ENCODE data around the gene ECI1. TPM values are rescaled to one million over a fixed set of nuclear protein-coding genes. Genes with fewer than 3 reads are reported as not detected.
A peak's percentile ranks its signal among the peaks of the same experiment; 100 is the strongest.

Gene ECI1
- total RNA-seq, 1 donor from 2014 or later = 72.9 TPM

DNA sequence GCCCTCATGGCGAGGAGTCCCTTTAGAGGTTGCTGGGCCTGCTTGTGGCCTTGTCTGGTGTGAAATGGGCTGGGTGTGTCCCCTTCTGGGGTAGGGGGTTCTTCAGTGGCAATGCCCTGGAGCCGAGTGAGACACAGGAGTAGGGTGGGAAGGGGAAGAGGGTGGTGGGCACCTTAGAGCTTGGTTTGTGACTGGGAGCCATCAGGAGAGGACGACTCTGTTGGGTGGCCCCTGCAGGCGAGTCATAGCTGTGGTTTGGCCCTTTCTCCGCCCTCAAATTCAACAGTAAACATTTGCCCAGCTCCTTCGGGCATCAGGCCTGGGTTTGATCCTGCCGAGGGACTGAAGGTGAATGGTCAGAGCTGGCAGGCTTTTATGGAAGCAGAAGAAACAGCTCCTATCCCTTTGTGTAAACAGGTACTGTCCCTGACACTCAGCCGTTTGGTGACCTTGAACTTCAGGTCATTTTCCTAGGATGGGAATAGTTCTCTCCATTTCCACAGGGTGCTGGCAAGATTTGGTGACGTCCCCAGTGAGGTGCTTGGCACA is 25.1 kb downstream of the ECI1 start:
- DNase-seq (ENCODE audit: extremely low spot score in 2 of 2) = no peak
- Histone ChIP-seq H3K36me3 (peaks cover 0 to 24% of the 10 kb centered on the region in 2 donors), H3K27ac (no peak overlapping the region)

DNA sequence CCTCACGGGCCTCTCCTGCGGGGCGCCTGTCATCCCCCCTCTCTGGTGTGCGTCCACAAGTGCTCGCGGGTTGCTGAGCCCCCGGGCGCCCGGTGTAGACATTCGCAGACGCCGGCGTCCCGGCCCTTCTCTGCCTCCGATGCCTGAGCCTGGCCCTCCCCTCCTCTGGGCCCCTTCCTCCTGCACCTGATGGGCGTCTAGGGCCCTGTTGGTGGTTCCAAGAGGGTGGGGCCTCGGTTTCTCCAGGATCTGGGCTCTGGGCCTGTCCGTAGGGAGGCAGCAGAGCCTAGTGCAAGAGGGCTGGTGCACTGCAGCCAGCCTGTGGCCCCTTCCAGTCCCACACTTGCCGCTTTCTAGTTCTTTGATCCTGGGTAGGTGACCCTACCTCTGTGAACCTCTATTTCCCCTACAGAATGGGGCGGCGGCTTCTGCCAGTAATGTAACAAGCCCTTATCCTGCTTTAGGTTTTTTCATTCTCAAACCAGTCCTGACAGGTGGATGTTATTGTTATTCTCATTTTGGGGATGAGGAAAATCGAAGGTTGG is 27.4 kb downstream of the ECI1 start:
- peak overlapping the region; percentile 82 to 99 for H3K4me3 ChIP-seq
- no peaks in the 10 kb centered on the region for H3K9me3 ChIP-seq
- H3K27me3 ChIP-seq = no peaks in the 10 kb centered on the region
- DNase-seq (ENCODE audit: extremely low spot score in 2 of 2) = no peak
- peaks cover 31% of the 10 kb centered on the region for H3K4me1 ChIP-seq
- H3K27ac ChIP-seq = peak overlapping the region; percentile 89
- intact Hi-C loops (cut with DNase I) = no loop called here
- H3K36me3 ChIP-seq = peaks cover 0 to 6% of the 10 kb centered on the region in 2 donors
- no peak for TF ChIP-seq POLR2A (IDR thresholded peaks at IDR 0.05)
- no peak for TF ChIP-seq POLR2AphosphoS5 (IDR thresholded peaks at IDR 0.05; ENCODE audit: insufficient read depth in 1 of 2, low read depth in 1 of 2)
- TF ChIP-seq, protein P1, sequence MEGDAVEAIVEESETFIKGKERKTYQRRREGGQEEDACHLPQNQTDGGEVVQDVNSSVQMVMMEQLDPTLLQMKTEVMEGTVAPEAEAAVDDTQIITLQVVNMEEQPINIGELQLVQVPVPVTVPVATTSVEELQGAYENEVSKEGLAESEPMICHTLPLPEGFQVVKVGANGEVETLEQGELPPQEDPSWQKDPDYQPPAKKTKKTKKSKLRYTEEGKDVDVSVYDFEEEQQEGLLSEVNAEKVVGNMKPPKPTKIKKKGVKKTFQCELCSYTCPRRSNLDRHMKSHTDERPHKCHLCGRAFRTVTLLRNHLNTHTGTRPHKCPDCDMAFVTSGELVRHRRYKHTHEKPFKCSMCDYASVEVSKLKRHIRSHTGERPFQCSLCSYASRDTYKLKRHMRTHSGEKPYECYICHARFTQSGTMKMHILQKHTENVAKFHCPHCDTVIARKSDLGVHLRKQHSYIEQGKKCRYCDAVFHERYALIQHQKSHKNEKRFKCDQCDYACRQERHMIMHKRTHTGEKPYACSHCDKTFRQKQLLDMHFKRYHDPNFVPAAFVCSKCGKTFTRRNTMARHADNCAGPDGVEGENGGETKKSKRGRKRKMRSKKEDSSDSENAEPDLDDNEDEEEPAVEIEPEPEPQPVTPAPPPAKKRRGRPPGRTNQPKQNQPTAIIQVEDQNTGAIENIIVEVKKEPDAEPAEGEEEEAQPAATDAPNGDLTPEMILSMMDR (IDR thresholded peaks at IDR 0.05) = no peak

More for the DNA sequence above, 25.1 kb downstream of the ECI1 start:
- H3K4me1 ChIP-seq = peaks cover 41% of the 10 kb centered on the region
- H3K9me3 ChIP-seq = no peaks in the 10 kb centered on the region
- H3K27me3 ChIP-seq = no peaks in the 10 kb centered on the region
- intact Hi-C loops (cut with DNase I) = no loop called here
- TF ChIP-seq, protein P1 (IDR thresholded peaks at IDR 0.05) = no peak
- no peak for TF ChIP-seq POLR2A (IDR thresholded peaks at IDR 0.05)
- no peak for TF ChIP-seq POLR2AphosphoS5 (IDR thresholded peaks at IDR 0.05; ENCODE audit: insufficient read depth in 1 of 2, low read depth in 1 of 2)
- no peak overlapping the region for H3K4me3 ChIP-seq

DNA sequence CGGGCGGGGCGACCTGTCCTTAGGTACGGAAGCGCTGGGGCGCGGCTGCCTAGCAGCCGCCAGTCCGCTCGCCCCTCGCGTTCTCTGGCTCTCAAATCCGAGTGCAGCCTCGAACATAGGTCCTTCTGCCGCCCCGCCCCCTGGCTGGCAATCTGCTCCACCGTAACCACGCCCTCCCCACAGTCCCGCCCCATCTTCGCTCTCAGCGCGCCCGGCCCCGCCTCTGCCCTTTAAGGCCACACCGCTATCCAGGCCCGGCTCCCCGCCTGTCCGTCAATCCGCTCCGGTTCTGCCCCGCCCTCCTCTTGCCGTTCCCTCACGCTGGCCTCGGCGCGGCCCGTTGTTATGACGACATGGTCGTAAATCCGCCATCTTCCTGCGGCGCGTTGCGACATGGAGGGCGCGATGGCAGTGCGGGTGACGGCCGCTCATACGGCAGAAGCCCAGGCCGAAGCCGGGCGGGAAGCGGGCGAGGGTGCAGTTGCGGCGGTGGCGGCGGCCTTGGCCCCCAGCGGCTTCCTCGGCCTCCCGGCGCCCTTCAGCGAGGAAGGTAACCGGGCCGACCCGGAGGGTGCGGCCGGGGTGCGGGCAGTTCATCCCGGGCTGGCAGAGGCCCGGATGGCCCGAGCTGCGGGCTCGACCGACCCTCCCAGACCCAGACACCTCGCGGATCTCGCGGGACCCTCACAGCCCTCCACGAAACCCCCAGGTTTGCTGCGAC is 28.0 kb downstream of the ECI1 start, which contains the start of gene E4F1:
Gene E4F1 (plus strand): TSS at position 371 of the 721 bp plus-strand sequence. CDS start 23 bp downstream, at position 394.
- peak; percentile 98 for DNase-seq (ENCODE audit: extremely low spot score in 2 of 2)
- Histone ChIP-seq H3K9me3 (no peaks in the 10 kb centered on the region), H3K27me3 (no peaks in the 10 kb centered on the region), H3K36me3 (no peaks in the 10 kb centered on the region), H3K4me1 (peaks cover 31% of the 10 kb centered on the region), H3K27ac (peak within 1 kb of the TSS; percentile 89), H3K4me3 (peak within 1 kb of the TSS; percentile 82 to 99)
- intact Hi-C loops (cut with DNase I) = no loop called here
- TF ChIP-seq POLR2A (IDR thresholded peaks at IDR 0.05) (peak in 1 of 2 donors; percentile 72), POLR2AphosphoS5 (IDR thresholded peaks at IDR 0.05; ENCODE audit: insufficient read depth in 1 of 2, low read depth in 1 of 2) (peak; percentile 88 to 91)
- TF ChIP-seq, protein P1 (IDR thresholded peaks at IDR 0.05) = no peak

- Histone ChIP-seq H3K27me3 (no peaks in the 10 kb centered on the region), H3K9me3 (no peaks in the 10 kb centered on the region), H3K36me3 (no peaks in the 10 kb centered on the region), H3K27ac (no peak overlapping the region), H3K4me1 (peaks cover 31% of the 10 kb centered on the region), H3K4me3 (no peak overlapping the region)
- DNase-seq (ENCODE audit: extremely low spot score in 2 of 2) = no peak
- no peak for TF ChIP-seq POLR2AphosphoS5 (IDR thresholded peaks at IDR 0.05; ENCODE audit: insufficient read depth in 1 of 2, low read depth in 1 of 2)
- TF ChIP-seq POLR2A (IDR thresholded peaks at IDR 0.05) = no peak
- TF ChIP-seq, protein P1 (IDR thresholded peaks at IDR 0.05) = no peak
- intact Hi-C loops (cut with DNase I) = no loop called here
Measured at GRCh38 chr16:2216330-2216729, 35.1 kb downstream of the ECI1 start.

- Histone ChIP-seq H3K27ac (peak within 1 kb of the TSS; percentile 84), H3K4me3 (peak within 1 kb of the TSS; percentile 61 to 76), H3K9me3 (no peaks in the 10 kb centered on the region), H3K4me1 (peaks cover 31% of the 10 kb centered on the region), H3K27me3 (no peaks in the 10 kb centered on the region), H3K36me3 (peaks cover 0 to 4% of the 10 kb centered on the region in 2 donors)
- intact Hi-C loops (cut with DNase I) = no loop called here
- no peak for TF ChIP-seq POLR2A (IDR thresholded peaks at IDR 0.05)
- TF ChIP-seq POLR2AphosphoS5 (IDR thresholded peaks at IDR 0.05; ENCODE audit: insufficient read depth in 1 of 2, low read depth in 1 of 2) = no peak
- TF ChIP-seq, protein P1 (IDR thresholded peaks at IDR 0.05) = no peak
- no peak for DNase-seq (ENCODE audit: extremely low spot score in 2 of 2)
Measured at GRCh38 chr16:2214719-2214968, 36.7 kb downstream of the ECI1 start, which contains the start of gene PGP. TSS of gene PGP (minus strand) at chr16:2214840. CDS start at chr16:2214777, 63 bp downstream.

Measured in vagina (tissue), 2 donors.